H1 (cell line): ENCODE data around the gene GNG12. TPM values are rescaled to one million over a fixed set of nuclear protein-coding genes. Genes with fewer than 3 reads are reported as not detected.

Experiments
- CHD7 ChIP-seq: fragments of 300-600 bp; sonication (generic); IDR thresholded peaks from 2 replicates; pipeline ENCODE4 v1.7.1; 2012; ENCODE audit warnings: low read length, moderate library complexity, mild to moderate bottlenecking, inconsistent platforms; ENCODE audit not compliant: insufficient replicate concordance
- polyA plus RNA-seq, 7 experiments: library from polyadenylated mRNA; depleted of rRNA in 3 of 7; stranded (reverse) in 5 of 7; unstranded in 2 of 7; fragments of >200 nt in 5 of 7; fragments of 200-250 nt in 2 of 7; gene quantifications; 1 replicate in 5 of 7; 2 replicates in 1 of 7; 4 replicates in 1 of 7; pipeline versions ENCODE4 v1.2.1 to v1.2.3, GENCODE V29; 2011 to 2013; ENCODE audit warnings: missing spikeins in 2 of 7, mixed read lengths in 2 of 7
- total RNA-seq: library from RNA; stranded (reverse); fragmentation: NEBNext Ultra II Directional; extraction: Animal tissue kit (Norgen Biotek cat#: 25700); gene quantifications from 2 replicates; pipeline ENCODE4 v1.2.1, GENCODE V29; 2021

Gene GNG12
- total and polyA plus RNA-seq, 2 of the 8 experiments (the other 6 are each of a cell fraction or from before 2014, with no cell fraction given) = 11.4 to 35.8 TPM

GRCh38 chr1:67734323-67734690, 99.0 kb downstream of the GNG12 start (continued):
- TF ChIP-seq CHD7 = no peak
